OCI-LY7 (cell line): Measurements from ENCODE around the gene VPS37B. TPM values are rescaled to one million over a fixed set of nuclear protein-coding genes. Genes with fewer than 3 reads are reported as not detected.
"Not testable (repeated sequence)": the region's sequence is repeated elsewhere in the genome, so short reads cannot be mapped to it uniquely, and the experiment has no call there.

Experiments used
- BruUV-seq: library from RNA; stranded (reverse); fragments of 400-500 nt; replicated peaks from 2 replicates; lab custom pipeline; 2021; lab: Mats Ljungman, UMichigan
- CTCF ChIA-PET: fragments of 300-600 bp; sonication (Branson Sonifier 250); formaldehyde crosslinking; loops from one replicate; lab custom pipeline; 2022; ENCODE audit warnings: antibody characterized with exemption; ENCODE audit not compliant: unreplicated experiment; lab: Charles Lee
- POLR2A ChIA-PET: fragments of 300-600 bp; sonication (Branson Sonifier 250); formaldehyde crosslinking; loops from one replicate; lab custom pipeline; 2022; ENCODE audit warnings: antibody characterized with exemption; lab: Charles Lee
- DNase-seq: peaks from one replicate; pipeline ENCODE4 v3.0.0-alpha.2; 2015; ENCODE audit warnings: low spot score
- H2AFZ ChIP-seq: fragments of 200-600 bp; sonication (generic), shearing (Covaris generic); 2 replicates; pipeline ENCODE4 v1.6.1; 2014; ENCODE audit warnings: mild to moderate bottlenecking, antibody characterized with exemption, low read length, moderate library complexity
- H3K27ac ChIP-seq: fragments of 200-600 bp; sonication (generic); 2 replicates; pipeline ENCODE4 v1.5.1; 2014; ENCODE audit warnings: mixed run types, low read depth, mild to moderate bottlenecking, moderate library complexity, low read length, inconsistent platforms; ENCODE audit not compliant: poor library complexity, severe bottlenecking
- H3K36me3 ChIP-seq: fragments of 200-600 bp; sonication (generic); 2 replicates; pipeline ENCODE4 v1.6.1; 2014; ENCODE audit warnings: mild to moderate bottlenecking, antibody characterized with exemption, low read length, moderate library complexity, mixed read lengths; ENCODE audit not compliant: insufficient read depth
- H3K4me1 ChIP-seq: fragments of 200-600 bp; sonication (generic); 2 replicates; pipeline ENCODE4 v1.5.1; 2014; ENCODE audit warnings: mild to moderate bottlenecking, low read length; ENCODE audit not compliant: insufficient read depth, poor library complexity, severe bottlenecking
- H3K4me2 ChIP-seq: fragments of 200-600 bp; sonication (generic); 2 replicates; pipeline ENCODE4 v1.6.1; 2014; ENCODE audit warnings: mild to moderate bottlenecking, low read length
- H3K4me3 ChIP-seq: fragments of 200-600 bp; sonication (generic); 2 replicates; pipeline ENCODE4 v1.5.1; 2014; ENCODE audit warnings: mild to moderate bottlenecking, low read depth, low read length; ENCODE audit not compliant: poor library complexity, severe bottlenecking
- H3K79me2 ChIP-seq: fragments of 200-600 bp; sonication (generic); 2 replicates; pipeline ENCODE4 v1.6.1; 2016; ENCODE audit warnings: low read depth, mild to moderate bottlenecking, low read length, moderate library complexity, mixed read lengths; ENCODE audit not compliant: insufficient read depth
- H3K9me2 ChIP-seq: fragments of 200-600 bp; sonication (generic); 2 replicates; pipeline ENCODE4 v1.6.1; 2016; ENCODE audit warnings: mild to moderate bottlenecking, low read length, mixed read lengths; ENCODE audit not compliant: insufficient read depth
- H3K9me3 ChIP-seq: fragments of 200-600 bp; sonication (generic); 2 replicates; pipeline ENCODE4 v1.6.1; 2014; ENCODE audit warnings: mild to moderate bottlenecking, mixed run types, low read length, mixed read lengths
- H4K20me1 ChIP-seq: fragments of 200-600 bp; sonication (generic); 2 replicates; pipeline ENCODE4 v1.6.1; 2014; ENCODE audit warnings: mild to moderate bottlenecking, antibody characterized with exemption, low read length, moderate library complexity, mixed read lengths; ENCODE audit not compliant: insufficient read depth
- EZH2phosphoT487 ChIP-seq: fragments of 200-600 bp; sonication (generic); IDR thresholded peaks from 2 replicates; pipeline ENCODE4 v1.6.1; 2018; ENCODE audit warnings: low read depth, borderline replicate concordance, mild to moderate bottlenecking, mixed run types, antibody characterized with exemption, low read length, moderate library complexity, mixed read lengths
- intact Hi-C: fragments of 100-400 bp; cut with micrococcal nuclease; formaldehyde crosslinking; loops from one replicate; pipeline ENCODE4 v1.10.0; 2022; ENCODE audit not compliant: unreplicated experiment
- total RNA-seq, 2 experiments: library from RNA; depleted of rRNA in 1 of 2; stranded (reverse); fragments of >200 nt in 1 of 2; shearing (Covaris generic) in 1 of 2; gene quantifications; 2 replicates each; pipeline ENCODE4 v1.2.3, GENCODE V29; 2014 to 2022
- TF ChIP-seq, protein P1 (sequence below): fragments of 200-600 bp; sonication (generic); conservative IDR thresholded peaks from 2 replicates; pipeline ENCODE4 v1.5.1; 2014; ENCODE audit warnings: mild to moderate bottlenecking, antibody characterized with exemption, low read length, moderate library complexity, mixed read lengths

The VPS37B gene
- total RNA-seq, 2 experiments from 2014 or later, result 1.7 to 2.5 TPM

DNA sequence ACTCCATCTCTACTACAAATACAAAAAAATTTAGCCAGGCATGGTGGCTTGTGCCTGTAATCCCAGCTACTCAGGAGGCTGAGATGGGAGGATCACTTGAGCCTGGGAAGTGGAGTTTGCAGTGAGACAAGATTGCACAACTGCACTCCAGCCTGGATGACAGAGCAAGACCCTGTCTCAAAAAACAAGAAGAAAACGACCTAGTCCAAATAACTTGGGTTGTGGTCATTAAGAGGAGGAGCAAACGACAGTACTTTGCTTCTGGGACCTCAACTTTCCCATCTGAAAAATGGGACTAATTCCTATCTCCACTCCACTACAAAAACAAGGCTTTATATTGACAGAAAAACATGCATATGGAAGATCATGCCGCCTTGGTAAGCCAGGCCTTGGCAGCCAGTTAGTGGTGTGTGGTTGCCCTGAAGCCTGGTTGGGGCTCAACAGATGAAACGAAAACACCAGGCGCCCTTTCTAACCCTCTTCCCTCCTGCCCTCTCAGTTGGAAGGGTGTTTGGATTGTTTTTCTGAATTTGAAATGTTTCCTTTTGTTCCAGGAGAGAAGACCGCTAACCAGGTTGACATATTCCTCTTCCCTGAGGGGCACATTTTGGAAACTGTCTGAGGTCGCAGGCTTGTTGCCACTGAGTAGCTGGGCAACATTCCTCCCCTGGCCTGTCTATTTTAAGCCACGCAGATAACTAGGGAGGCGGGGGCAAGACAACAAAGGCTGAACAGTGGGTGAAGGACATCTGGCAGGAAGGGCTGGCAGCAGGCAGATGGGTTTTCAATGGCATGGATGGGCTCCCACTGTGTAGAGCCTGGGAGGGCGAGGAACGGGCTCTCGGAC is 13.7 kb upstream of the VPS37B start:
- TF ChIP-seq EZH2phosphoT487, result no peak
- TF ChIP-seq, protein P1, sequence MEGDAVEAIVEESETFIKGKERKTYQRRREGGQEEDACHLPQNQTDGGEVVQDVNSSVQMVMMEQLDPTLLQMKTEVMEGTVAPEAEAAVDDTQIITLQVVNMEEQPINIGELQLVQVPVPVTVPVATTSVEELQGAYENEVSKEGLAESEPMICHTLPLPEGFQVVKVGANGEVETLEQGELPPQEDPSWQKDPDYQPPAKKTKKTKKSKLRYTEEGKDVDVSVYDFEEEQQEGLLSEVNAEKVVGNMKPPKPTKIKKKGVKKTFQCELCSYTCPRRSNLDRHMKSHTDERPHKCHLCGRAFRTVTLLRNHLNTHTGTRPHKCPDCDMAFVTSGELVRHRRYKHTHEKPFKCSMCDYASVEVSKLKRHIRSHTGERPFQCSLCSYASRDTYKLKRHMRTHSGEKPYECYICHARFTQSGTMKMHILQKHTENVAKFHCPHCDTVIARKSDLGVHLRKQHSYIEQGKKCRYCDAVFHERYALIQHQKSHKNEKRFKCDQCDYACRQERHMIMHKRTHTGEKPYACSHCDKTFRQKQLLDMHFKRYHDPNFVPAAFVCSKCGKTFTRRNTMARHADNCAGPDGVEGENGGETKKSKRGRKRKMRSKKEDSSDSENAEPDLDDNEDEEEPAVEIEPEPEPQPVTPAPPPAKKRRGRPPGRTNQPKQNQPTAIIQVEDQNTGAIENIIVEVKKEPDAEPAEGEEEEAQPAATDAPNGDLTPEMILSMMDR, result no peak

DNA sequence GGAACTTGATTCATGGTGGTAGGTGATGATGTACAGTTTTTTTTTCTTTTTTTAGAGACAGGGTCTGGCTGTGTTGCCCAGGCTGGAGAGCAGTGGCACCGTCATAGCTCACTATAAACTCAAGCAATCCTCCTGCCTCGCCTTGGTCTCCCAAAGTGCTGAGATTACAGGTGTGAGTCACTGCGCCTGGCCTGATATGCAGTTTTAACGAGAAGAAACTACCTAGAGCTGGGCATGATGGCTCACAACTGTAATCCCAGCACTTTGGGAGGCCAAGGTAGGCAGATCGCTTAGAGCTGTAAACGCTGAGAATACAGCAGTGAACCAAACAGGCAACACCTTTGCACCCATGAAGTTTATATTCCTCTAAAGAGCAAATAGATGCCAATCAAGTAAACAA is 13.0 kb upstream of the VPS37B start:
- Histone ChIP-seq H3K9me3 (no peaks in the 10 kb centered on the region), H3K4me2 (no peak overlapping the region), H4K20me1 (no peaks in the 10 kb centered on the region), H3K4me1 (no peaks in the 10 kb centered on the region), H3K79me2 (no peaks in the 10 kb centered on the region), H2AFZ (no peak overlapping the region), H3K27ac (no peak overlapping the region), H3K36me3 (no peaks in the 10 kb centered on the region), H3K4me3 (no peak overlapping the region), H3K9me2 (no peaks in the 10 kb centered on the region)
- ChIA-PET CTCF (no interaction called here), POLR2A (interaction anchor here (0.7 to 1.2 kb wide), 2 partner anchors 22 to 36 kb away, joined by 3 to 4 read pairs; no protein-coding TSS in a partner anchor)
- no TSS peak for BruUV-seq
- intact Hi-C loops, result no loop called here
- no peak for DNase-seq
- no peak for TF ChIP-seq EZH2phosphoT487
- TF ChIP-seq, protein P1, result no peak

More for the DNA sequence above, 13.7 kb upstream of the VPS37B start:
- Histone ChIP-seq H3K36me3 (no peaks in the 10 kb centered on the region), H3K4me3 (no peak overlapping the region), H3K79me2 (no peaks in the 10 kb centered on the region), H3K4me1 (no peaks in the 10 kb centered on the region), H3K9me2 (no peaks in the 10 kb centered on the region), H2AFZ (no peak overlapping the region), H3K4me2 (no peak overlapping the region), H4K20me1 (no peaks in the 10 kb centered on the region), H3K9me3 (no peaks in the 10 kb centered on the region), H3K27ac (no peak overlapping the region)
- ChIA-PET CTCF (no interaction called here), POLR2A (interaction anchor here (0.6 to 1.2 kb wide), 3 partner anchors 23 to 369 kb away, joined by 3 to 4 read pairs (median 3); no protein-coding TSS in a partner anchor)
- no TSS peak for BruUV-seq
- no peak for DNase-seq
- intact Hi-C loops, result no loop called here

DNA sequence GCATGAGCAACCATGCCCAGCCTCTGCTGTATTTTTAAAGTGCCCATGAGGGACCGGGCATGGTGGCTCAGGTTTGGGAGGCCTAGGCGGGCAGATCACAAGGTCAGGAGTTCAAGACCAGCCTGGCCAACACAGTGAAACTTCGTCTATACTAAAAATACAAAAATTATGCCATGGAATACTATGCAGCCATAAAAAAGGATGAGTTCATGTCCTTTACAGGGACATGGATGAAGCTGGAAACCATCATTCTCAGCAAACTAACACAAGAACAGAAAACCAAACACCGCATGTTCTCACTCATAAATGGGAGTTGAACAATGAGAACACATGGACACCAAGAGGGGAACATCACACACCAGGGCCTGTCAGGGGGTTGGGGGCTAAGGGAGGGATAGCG is 9.3 kb upstream of the VPS37B start:
- H3K27ac ChIP-seq, H4K20me1 ChIP-seq, H3K79me2 ChIP-seq, BruUV-seq, CTCF ChIA-PET, intact Hi-C loops, H3K4me3 ChIP-seq, H3K36me3 ChIP-seq, H3K9me2 ChIP-seq, DNase-seq, H3K4me2 ChIP-seq, H2AFZ ChIP-seq, H3K9me3 ChIP-seq: not testable (repeated sequence)
- POLR2A ChIA-PET, result interaction anchor here (0.6 kb wide), 1 partner anchor 75 kb away, joined by 3 read pairs; no protein-coding TSS in a partner anchor
- peaks cover 13% of the 10 kb centered on the region for H3K4me1 ChIP-seq
